Neural crest cell (in vitro differentiated cells): ENCODE measurements around the gene GAGE12E. TPM values are rescaled to one million over a fixed set of nuclear protein-coding genes. Genes with fewer than 3 reads are reported as not detected.

Source experiments
- total RNA-seq: library from RNA; stranded (reverse); gene quantifications from 2 replicates; pipeline ENCODE4 v1.2.1, GENCODE V29; 2021

Gene GAGE12E
- total RNA-seq, 1 donor from 2014 or later, result not detected

Other genes starting within 250 kb of the GAGE12E start
- gene GAGE10, start 247.6 kb upstream of the GAGE12E start, total RNA-seq, result not detected in 2 replicates
- gene GAGE12J, start 229.3 kb upstream of the GAGE12E start, total RNA-seq, result not detected in 2 replicates
- gene GAGE13, start 219.7 kb upstream of the GAGE12E start, total RNA-seq, result not detected in 2 replicates
- gene GAGE12C, start 19.1 kb upstream of the GAGE12E start, total RNA-seq, result not detected in 2 replicates
- gene GAGE12D, start 9.6 kb upstream of the GAGE12E start, total RNA-seq, result not detected in 2 replicates
- not detected in 2 replicates for gene GAGE12F, start 9.6 kb downstream of the GAGE12E start, total RNA-seq
- not detected in 2 replicates for gene GAGE12G, start 19.1 kb downstream of the GAGE12E start, total RNA-seq
- not detected in 2 replicates for gene GAGE12H, start 28.7 kb downstream of the GAGE12E start, total RNA-seq
- gene GAGE2A, start 38.2 kb downstream of the GAGE12E start, total RNA-seq, result not detected in 2 replicates
- not detected in 2 replicates for gene GAGE1, start 47.7 kb downstream of the GAGE12E start, total RNA-seq
- not detected in 2 replicates for gene PAGE1, start 144.7 kb downstream of the GAGE12E start, total RNA-seq